Ascending aorta (tissue), 2 donors: ENCODE measurements around the gene AKAP6. TPM values are rescaled to one million over a fixed set of nuclear protein-coding genes. Genes with fewer than 3 reads are reported as not detected.

Source experiments
- DNase-seq, 2 donors: peaks; one replicate each; pipeline ENCODE4 v3.0.0-alpha.2; 2019; ENCODE audit warnings: low spot score in 2 of 2
- H3K27ac ChIP-seq, 2 donors: fragments of 200-600 bp; sonication (generic); one replicate each; pipeline ENCODE4 v1.5.1; 2016 to 2017; ENCODE audit warnings: mild to moderate bottlenecking in 1 of 2
- H3K27me3 ChIP-seq: fragments of 200-600 bp; sonication (generic); one replicate; pipeline ENCODE4 v1.5.1; 2017
- H3K36me3 ChIP-seq, 2 donors: fragments of 200-600 bp; sonication (generic); one replicate each; pipeline ENCODE4 v1.5.1; 2016
- H3K4me1 ChIP-seq, 2 donors: fragments of 200-600 bp; sonication (generic); one replicate each; pipeline ENCODE4 v1.5.1; 2016 to 2017; ENCODE audit warnings: mild to moderate bottlenecking in 1 of 2
- H3K4me3 ChIP-seq, 2 donors: fragments of 200-600 bp; sonication (generic); one replicate each; pipeline ENCODE4 v1.5.1; 2016 to 2017; ENCODE audit warnings: mild to moderate bottlenecking in 1 of 2
- H3K9me3 ChIP-seq, 2 donors: fragments of 200-600 bp; sonication (generic); one replicate each; pipeline ENCODE4 v1.5.1; 2016
- CTCF ChIP-seq, 3 experiments: fragments of 200-600 bp in 2 of 3; fragments of 450-650 bp in 1 of 3; sonication (generic) in 2 of 3; IDR thresholded peaks; one replicate each; pipeline ENCODE4 v1.5.1; 2016 to 2019; ENCODE audit warnings: antibody characterized with exemption in 3 of 3, mild to moderate bottlenecking in 1 of 3, moderate library complexity in 1 of 3
- intact Hi-C: fragments of 100-400 bp; cut with DNase I; formaldehyde crosslinking; loops from one replicate; pipeline ENCODE4 v1.15.1; 2023
- total RNA-seq: library from RNA; depleted of rRNA; stranded (reverse); fragments of >200 nt; gene quantifications from one replicate; pipeline ENCODE4 v1.1.0, GENCODE V29; 2016

Gene AKAP6
- total RNA-seq, 1 donor from 2014 or later: 21.1 TPM

- DNase-seq: no peak
- Histone ChIP-seq H3K4me1 (peaks cover 0 to 11% of the 10 kb centered on the region in 2 donors), H3K27me3 (no peaks in the 10 kb centered on the region)
These were observed 118.3 kb downstream of the AKAP6 start for GRCh38 chr14:32447371-32447770.

GRCh38 chr14:32449648-32450047 is 120.5 kb downstream of the AKAP6 start:
- DNase-seq: no peak
- no peaks in the 10 kb centered on the region for H3K27me3 ChIP-seq
- H3K36me3 ChIP-seq: no peaks in the 10 kb centered on the region
- no peak for TF ChIP-seq CTCF (IDR thresholded peaks at IDR 0.05)
- H3K4me3 ChIP-seq: no peak overlapping the region
- no peak overlapping the region for H3K27ac ChIP-seq
- no peaks in the 10 kb centered on the region for H3K9me3 ChIP-seq
- intact Hi-C loops: no loop called here
- peaks cover 0 to 11% of the 10 kb centered on the region in 2 donors for H3K4me1 ChIP-seq

More at GRCh38 chr14:32447371-32447770, 118.3 kb downstream of the AKAP6 start:
- Histone ChIP-seq H3K9me3 (no peaks in the 10 kb centered on the region), H3K4me3 (no peak overlapping the region), H3K27ac (no peak overlapping the region), H3K36me3 (no peaks in the 10 kb centered on the region)
- no peak for TF ChIP-seq CTCF (IDR thresholded peaks at IDR 0.05)
- intact Hi-C loops: no loop called here

GRCh38 chr14:32450919-32451675 is 122.0 kb downstream of the AKAP6 start:
- Histone ChIP-seq H3K4me1 (peaks cover 0 to 7% of the 10 kb centered on the region in 2 donors), H3K36me3 (no peaks in the 10 kb centered on the region), H3K4me3 (no peak overlapping the region), H3K9me3 (no peaks in the 10 kb centered on the region), H3K27ac (no peak overlapping the region), H3K27me3 (no peaks in the 10 kb centered on the region)
- DNase-seq: no peak
- TF ChIP-seq CTCF (IDR thresholded peaks at IDR 0.05): no peak
- intact Hi-C loops: no loop called here

- Histone ChIP-seq H3K4me1 (no peaks in the 10 kb centered on the region), H3K36me3 (no peaks in the 10 kb centered on the region), H3K27ac (no peak overlapping the region), H3K27me3 (no peaks in the 10 kb centered on the region), H3K9me3 (no peaks in the 10 kb centered on the region), H3K4me3 (no peak overlapping the region)
- TF ChIP-seq CTCF (IDR thresholded peaks at IDR 0.05): no peak
- intact Hi-C loops: no loop called here
- DNase-seq: no peak
These were observed 125.0 kb downstream of the AKAP6 start for GRCh38 chr14:32453857-32454810.

GRCh38 chr14:32457213-32457920 is 128.3 kb downstream of the AKAP6 start:
- intact Hi-C loops: no loop called here
- H3K27ac ChIP-seq: no peak overlapping the region
- H3K9me3 ChIP-seq: peaks cover 0 to 5% of the 10 kb centered on the region in 2 donors
- no peak overlapping the region for H3K4me3 ChIP-seq
- no peak for TF ChIP-seq CTCF (IDR thresholded peaks at IDR 0.05)
- no peaks in the 10 kb centered on the region for H3K4me1 ChIP-seq
- peaks cover 0 to 11% of the 10 kb centered on the region in 2 donors for H3K36me3 ChIP-seq
- no peak for DNase-seq
- no peaks in the 10 kb centered on the region for H3K27me3 ChIP-seq
